GM20000 (cell line): ENCODE results near the gene HFE.
A peak's percentile ranks its signal among the peaks of the same experiment; 100 is the strongest.
"Not testable (repeated sequence)": the region's sequence is repeated elsewhere in the genome, so short reads cannot be mapped to it uniquely, and the experiment has no call there.

Experiments
- DNase-seq: peaks from one replicate; pipeline ENCODE4 v3.0.0; 2012; ENCODE audit warnings: low spot score
- TF ChIP-seq, protein P1 (sequence below): IDR thresholded peaks from 2 replicates; pipeline ENCODE4 v1.5.1; 2012; ENCODE audit warnings: mild to moderate bottlenecking, control low read depth; ENCODE audit errors: extremely low read depth, missing control alignments

Gene HFE

DNA sequence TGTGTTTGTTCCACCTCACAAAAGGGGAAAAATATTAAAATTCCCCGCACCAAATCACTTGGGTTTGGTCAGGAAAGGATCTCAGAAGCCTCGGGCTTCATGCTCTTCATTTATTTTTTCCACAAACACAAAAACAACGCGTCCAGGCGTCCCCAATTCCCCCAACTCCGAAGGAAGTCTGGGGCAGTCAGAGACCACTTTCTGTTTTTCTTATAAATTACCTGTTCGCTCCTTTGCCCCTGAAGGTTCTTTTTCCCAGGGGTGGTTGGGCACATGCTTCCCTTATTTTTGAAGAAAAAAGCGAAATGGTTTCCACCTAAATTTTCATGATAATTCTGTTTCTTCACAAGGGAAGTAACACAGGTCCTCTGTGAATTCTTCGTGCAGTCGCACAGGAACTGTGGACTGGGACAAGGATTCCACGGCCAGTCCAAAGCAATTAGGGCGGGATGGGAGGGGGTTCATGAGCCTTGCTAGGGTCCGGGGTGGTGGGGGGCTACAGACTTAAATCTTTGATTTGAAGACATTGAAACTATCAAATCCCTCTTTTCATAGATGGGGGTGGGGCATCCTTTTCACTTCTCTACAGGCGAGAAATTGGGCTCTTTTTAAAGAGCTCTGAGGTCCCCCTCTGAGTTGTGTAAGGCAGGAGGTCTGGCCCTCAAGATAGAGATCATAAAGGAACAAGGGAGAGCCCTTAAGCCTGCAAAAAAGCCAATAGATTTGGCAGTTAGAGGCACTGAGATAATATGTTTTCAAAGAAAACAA, 30.5 kb upstream of the HFE start:
- no peak for DNase-seq
- TF ChIP-seq, protein P1, sequence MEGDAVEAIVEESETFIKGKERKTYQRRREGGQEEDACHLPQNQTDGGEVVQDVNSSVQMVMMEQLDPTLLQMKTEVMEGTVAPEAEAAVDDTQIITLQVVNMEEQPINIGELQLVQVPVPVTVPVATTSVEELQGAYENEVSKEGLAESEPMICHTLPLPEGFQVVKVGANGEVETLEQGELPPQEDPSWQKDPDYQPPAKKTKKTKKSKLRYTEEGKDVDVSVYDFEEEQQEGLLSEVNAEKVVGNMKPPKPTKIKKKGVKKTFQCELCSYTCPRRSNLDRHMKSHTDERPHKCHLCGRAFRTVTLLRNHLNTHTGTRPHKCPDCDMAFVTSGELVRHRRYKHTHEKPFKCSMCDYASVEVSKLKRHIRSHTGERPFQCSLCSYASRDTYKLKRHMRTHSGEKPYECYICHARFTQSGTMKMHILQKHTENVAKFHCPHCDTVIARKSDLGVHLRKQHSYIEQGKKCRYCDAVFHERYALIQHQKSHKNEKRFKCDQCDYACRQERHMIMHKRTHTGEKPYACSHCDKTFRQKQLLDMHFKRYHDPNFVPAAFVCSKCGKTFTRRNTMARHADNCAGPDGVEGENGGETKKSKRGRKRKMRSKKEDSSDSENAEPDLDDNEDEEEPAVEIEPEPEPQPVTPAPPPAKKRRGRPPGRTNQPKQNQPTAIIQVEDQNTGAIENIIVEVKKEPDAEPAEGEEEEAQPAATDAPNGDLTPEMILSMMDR: no peak

DNA sequence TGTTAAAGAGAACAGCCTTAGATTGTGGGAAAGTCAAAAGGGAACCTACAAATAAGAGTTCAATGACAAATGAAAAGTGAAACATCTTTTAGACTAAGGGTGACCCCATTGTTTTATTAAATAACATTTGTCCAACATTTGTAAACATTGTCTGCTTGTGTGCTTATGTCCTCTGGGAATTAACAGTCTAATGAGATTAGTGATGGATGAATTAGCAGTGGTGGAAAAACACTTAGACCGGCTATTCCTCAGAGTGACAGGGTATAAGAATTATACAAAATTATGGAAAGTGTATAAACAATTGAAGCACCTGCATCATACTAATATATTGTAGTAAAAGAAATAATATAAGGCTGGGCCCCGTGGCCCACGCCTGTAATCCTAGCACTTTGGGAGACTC, 29.3 kb upstream of the HFE start:
- no peak for DNase-seq
- TF ChIP-seq, protein P1: no peak

DNA sequence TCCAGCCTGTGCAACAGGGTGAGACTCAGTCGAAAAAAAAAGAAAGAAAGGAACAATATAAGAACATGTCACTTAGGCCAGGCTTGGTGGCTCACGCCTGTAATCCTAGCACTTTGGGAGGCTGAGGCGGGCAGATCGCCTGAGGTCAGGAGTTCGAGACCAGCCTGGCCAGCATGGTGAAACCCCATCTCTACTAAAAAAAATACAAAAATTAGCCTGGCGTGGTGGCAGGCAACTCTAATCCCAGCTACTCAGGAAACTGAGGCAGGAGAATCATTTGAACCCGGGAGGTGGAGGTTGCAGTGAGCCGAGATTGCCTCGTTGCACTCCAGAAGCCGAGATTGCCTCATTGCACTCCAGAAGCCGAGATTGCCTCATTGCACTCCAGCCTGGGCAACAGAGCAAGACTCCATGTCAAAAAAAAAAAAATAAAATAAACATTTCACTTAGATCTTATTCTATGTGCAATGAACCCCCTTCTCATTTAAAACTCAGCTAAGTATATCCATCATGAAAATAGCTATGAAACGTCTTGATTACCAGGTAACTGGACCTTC, 28.7 kb upstream of the HFE start:
- DNase-seq: not testable (repeated sequence)

DNA sequence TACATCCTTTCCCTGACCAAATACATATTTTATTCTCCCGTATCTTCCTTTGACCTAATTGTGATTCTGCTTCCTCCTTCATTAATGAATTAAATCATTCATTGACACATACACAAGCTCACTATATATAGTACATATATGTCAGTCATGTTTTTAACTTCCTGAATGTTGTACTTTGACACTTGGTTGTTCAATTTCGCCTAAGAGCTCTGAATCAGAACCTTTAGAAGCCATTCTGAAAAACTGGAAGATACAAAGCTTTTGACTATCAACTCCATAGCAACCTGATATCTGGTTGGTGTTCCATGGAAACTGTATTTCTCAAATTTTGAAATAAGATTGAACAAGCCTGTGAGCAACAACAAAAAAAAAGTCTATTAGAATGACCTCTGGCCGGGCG, 27.3 kb upstream of the HFE start:
- TF ChIP-seq, protein P1: no peak
- no peak for DNase-seq

DNA sequence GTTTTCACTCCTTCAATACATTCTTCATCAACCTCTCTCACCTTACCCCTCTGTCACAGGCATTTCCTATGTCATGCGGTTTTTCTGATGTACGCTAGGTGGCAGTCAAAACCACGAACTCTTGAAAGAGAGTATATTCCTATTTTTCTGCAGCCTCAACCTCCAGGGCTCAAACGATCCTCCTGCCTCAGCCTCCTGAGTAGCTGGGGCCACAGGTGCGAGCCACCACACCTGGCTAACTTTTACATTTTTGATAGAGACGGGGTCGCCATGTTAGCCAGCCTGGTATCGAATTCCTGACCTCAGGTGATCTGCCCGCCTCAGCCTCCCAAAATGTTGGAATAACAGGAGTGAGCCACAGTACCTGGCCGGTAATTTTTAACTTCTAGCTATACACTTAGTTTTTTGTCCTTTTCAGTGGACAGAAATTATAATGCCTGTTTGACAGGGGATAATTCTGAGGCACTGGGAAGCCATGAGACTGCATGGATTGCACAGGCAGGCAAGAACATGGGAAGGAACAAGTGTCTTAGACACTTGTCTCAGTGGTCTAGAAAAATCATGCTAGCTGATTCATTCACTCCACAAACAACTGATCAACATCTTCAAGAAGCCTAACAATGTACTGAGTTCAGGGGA, 22.5 kb upstream of the HFE start:
- DNase-seq: no peak
- TF ChIP-seq, protein P1: peak; percentile 56

DNA sequence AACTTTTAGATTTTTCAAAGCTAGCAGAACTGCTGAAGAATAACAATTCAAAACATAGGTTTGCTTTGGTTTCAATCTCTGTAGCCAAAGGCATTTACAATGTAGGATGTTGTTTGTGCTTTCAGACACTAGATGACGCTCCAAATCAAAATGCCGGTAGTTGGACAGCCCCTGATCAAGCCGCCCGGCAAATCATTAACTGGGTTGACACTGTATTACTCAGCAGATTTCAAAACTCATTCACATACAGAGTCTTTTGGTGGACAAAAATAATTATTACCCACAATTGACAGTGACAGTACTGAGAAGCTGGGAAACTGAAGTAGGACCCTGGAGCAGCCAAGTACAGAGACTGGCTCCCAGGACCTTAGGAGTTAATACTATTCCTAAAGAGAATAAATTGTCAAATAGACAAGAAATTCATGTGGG, 21.3 kb upstream of the HFE start:
- peak; percentile 74 for DNase-seq
- TF ChIP-seq, protein P1: peak; percentile 68

DNA sequence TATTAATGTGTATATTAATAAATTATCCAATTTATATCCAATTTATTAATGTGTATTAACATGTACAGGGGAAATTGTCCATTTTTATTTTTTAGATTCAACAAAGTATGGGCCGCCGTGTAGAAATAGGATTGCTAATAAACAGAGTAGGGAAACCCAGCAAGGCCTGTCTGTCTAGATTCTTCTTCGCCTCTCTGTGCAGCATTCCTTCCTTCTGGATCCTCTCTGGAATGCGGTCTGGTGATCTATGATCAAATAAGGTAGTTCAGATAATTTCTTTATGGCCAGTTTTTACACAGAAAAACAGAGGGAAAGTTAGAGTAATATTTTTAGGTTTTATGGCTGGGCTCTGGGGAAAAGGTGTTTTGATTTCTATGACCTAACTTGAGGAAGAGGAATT, 19.9 kb upstream of the HFE start:
- TF ChIP-seq, protein P1: no peak
- DNase-seq: no peak
